Neuronal stem cell (in vitro differentiated cells): ENCODE measurements around the gene BAIAP2.

Source experiments
- DNase-seq: peaks from one replicate; pipeline ENCODE4 v3.0.0-alpha.2; 2013; ENCODE audit warnings: low spot score
- H2AFZ ChIP-seq: one replicate; pipeline ENCODE4 v1.6.1; 2013; ENCODE audit warnings: mild to moderate bottlenecking, low read length, inconsistent platforms
- H2AK5ac ChIP-seq: 2 replicates; pipeline ENCODE4 v1.6.1; 2013; ENCODE audit warnings: low read depth, mild to moderate bottlenecking, inconsistent platforms, low read length, moderate library complexity, mixed read lengths
- H2BK120ac ChIP-seq: 2 replicates; pipeline ENCODE4 v1.6.1; 2013; ENCODE audit warnings: low read depth, mild to moderate bottlenecking, inconsistent platforms, low read length, moderate library complexity, mixed read lengths
- H2BK12ac ChIP-seq: one replicate; pipeline ENCODE4 v1.6.1; 2013; ENCODE audit warnings: low read length, inconsistent platforms
- H2BK15ac ChIP-seq: 2 replicates; pipeline ENCODE4 v1.6.1; 2013; ENCODE audit warnings: mild to moderate bottlenecking, low read length, inconsistent platforms, mixed read lengths
- H2BK5ac ChIP-seq: one replicate; pipeline ENCODE4 v1.6.1; 2013; ENCODE audit warnings: inconsistent platforms, mild to moderate bottlenecking, low read length, moderate library complexity
- H3K14ac ChIP-seq: one replicate; pipeline ENCODE4 v1.6.1; 2013; ENCODE audit warnings: low read length, inconsistent platforms
- H3K18ac ChIP-seq: 2 replicates; pipeline ENCODE4 v1.6.1; 2013; ENCODE audit warnings: low read length, inconsistent platforms
- H3K23ac ChIP-seq: 2 replicates; pipeline ENCODE4 v1.6.1; 2013; ENCODE audit warnings: low read depth, mild to moderate bottlenecking, mixed read lengths, low read length, inconsistent platforms; ENCODE audit not compliant: poor library complexity
- H3K27ac ChIP-seq: replicated peaks from 3 replicates; pipeline ENCODE4 v1.5.1; 2013; ENCODE audit warnings: low read length, inconsistent platforms
- H3K27me3 ChIP-seq, 3 experiments: 2 replicates each; pipeline ENCODE4 v1.6.1; 2013; ENCODE audit warnings: low read length in 3 of 3, mild to moderate bottlenecking in 2 of 3, inconsistent platforms in 1 of 3, low read depth in 1 of 3, mixed read lengths in 1 of 3, moderate library complexity in 1 of 3; ENCODE audit not compliant: control insufficient read depth in 3 of 3, insufficient read depth in 3 of 3
- H3K36me3 ChIP-seq, 2 donors: replicated peaks in 1 of 2; 2 replicates each; pipeline ENCODE4 v1.6.1; 2013; ENCODE audit warnings: low read length in 2 of 2; ENCODE audit not compliant: control insufficient read depth in 2 of 2, insufficient read depth in 2 of 2
- H3K4ac ChIP-seq: 2 replicates; pipeline ENCODE4 v1.6.1; 2013; ENCODE audit warnings: inconsistent platforms, mild to moderate bottlenecking, low read length, moderate library complexity
- H3K4me1 ChIP-seq, 2 donors: 1 replicate in 1 of 2; 2 replicates in 1 of 2; pipeline ENCODE4 v1.6.1; 2013; ENCODE audit warnings: low read length in 2 of 2, low read depth in 1 of 2; ENCODE audit not compliant: control insufficient read depth in 2 of 2, insufficient read depth in 1 of 2
- H3K4me2 ChIP-seq: one replicate; pipeline ENCODE4 v1.6.1; 2013; ENCODE audit warnings: mild to moderate bottlenecking, low read length, inconsistent platforms; ENCODE audit not compliant: insufficient read depth, poor library complexity, severe bottlenecking
- H3K4me3 ChIP-seq, 2 donors: 2 replicates each; pipeline ENCODE4 v1.5.1; 2013; ENCODE audit warnings: low read length in 2 of 2, mild to moderate bottlenecking in 2 of 2, inconsistent platforms in 1 of 2, moderate library complexity in 1 of 2
- H3K79me1 ChIP-seq: one replicate; pipeline ENCODE4 v1.6.1; 2013; ENCODE audit warnings: low read depth, mild to moderate bottlenecking, inconsistent platforms, low read length, moderate library complexity
- H3K9ac ChIP-seq: one replicate; pipeline ENCODE4 v1.6.1; 2013; ENCODE audit warnings: mild to moderate bottlenecking, low read depth, low read length, inconsistent platforms; ENCODE audit not compliant: poor library complexity
- H3K9me3 ChIP-seq, 2 donors: replicated peaks in 1 of 2; 2 replicates each; pipeline versions ENCODE3 to v1.6.1; 2013; ENCODE audit warnings: low read length in 2 of 2, mild to moderate bottlenecking in 2 of 2, inconsistent platforms in 1 of 2, low read depth in 1 of 2, mixed read lengths in 1 of 2, moderate library complexity in 1 of 2; ENCODE audit not compliant: control insufficient read depth in 2 of 2, insufficient read depth in 1 of 2
- H4K8ac ChIP-seq: one replicate; pipeline ENCODE4 v1.6.1; 2013; ENCODE audit warnings: low read depth, mild to moderate bottlenecking, inconsistent platforms, low read length, moderate library complexity
- H4K91ac ChIP-seq: one replicate; pipeline ENCODE4 v1.6.1; 2013; ENCODE audit warnings: low read length, low read depth, mild to moderate bottlenecking, inconsistent platforms; ENCODE audit not compliant: poor library complexity
- WGBS, 2 donors: extraction: QIAGEN DNeasy Blood & Tissue Kit; methylation state at CpG; one replicate each; pipeline ENCODE4 v1.1.7; 2013; ENCODE audit warnings: missing lambda C conversion rate in 2 of 2, mixed read lengths in 1 of 2; ENCODE audit not compliant: insufficient read length in 2 of 2, insufficient replicate concordance in 1 of 2; ENCODE audit errors: extremely low coverage in 2 of 2; 5-methylcytosine and 5-hydroxymethylcytosine counted together

BAIAP2 gene

DNA sequence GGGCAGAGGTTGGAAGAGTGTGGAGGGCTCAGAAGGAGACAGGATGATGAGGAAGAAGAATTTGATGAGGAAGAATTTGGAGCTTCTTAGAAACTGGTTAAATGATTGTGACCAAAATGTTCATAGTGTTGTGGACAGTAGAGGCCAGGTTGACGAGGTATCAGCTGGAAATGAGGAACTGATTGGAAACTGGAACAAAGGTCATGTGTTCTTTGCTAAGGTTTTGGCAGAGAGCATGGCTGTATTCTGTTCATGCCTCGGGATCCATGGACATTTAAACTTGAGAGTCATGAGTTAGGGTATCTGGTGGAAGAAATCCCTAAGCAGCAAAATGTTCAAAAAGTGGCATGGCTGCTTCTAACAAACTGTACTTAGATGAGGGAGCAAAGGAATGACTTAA is 24.0 kb upstream of the BAIAP2 start:
- no peak overlapping the region for H2BK120ac ChIP-seq
- H4K8ac ChIP-seq: no peak overlapping the region
- no peak overlapping the region for H2AFZ ChIP-seq
- no peaks in the 10 kb centered on the region for H3K79me1 ChIP-seq
- H3K27ac ChIP-seq: no peak overlapping the region
- H3K36me3 ChIP-seq: no peaks in the 10 kb centered on the region
- H3K27me3 ChIP-seq: peaks cover 0 to 2% (median 0%) of the 10 kb centered on the region in 3 experiments
- H2BK15ac ChIP-seq: no peak overlapping the region
- no CpG with 5 or more reads among the region's 2 CpGs for WGBS, 2 donors
- H3K4me3 ChIP-seq: no peak overlapping the region
- H3K14ac ChIP-seq: no peak overlapping the region
- peak overlapping the region; percentile 26 for H2AK5ac ChIP-seq
- no peak overlapping the region for H3K4ac ChIP-seq
- H3K4me1 ChIP-seq: peaks cover 0 to 5% of the 10 kb centered on the region in 2 donors
- H3K18ac ChIP-seq: no peak overlapping the region
- H3K4me2 ChIP-seq: no peak overlapping the region
- DNase-seq: no peak
- H3K9me3 ChIP-seq: peaks cover 10 to 12% of the 10 kb centered on the region in 2 donors
- no peak overlapping the region for H4K91ac ChIP-seq
- H3K23ac ChIP-seq: no peak overlapping the region
- H2BK12ac ChIP-seq: no peak overlapping the region
- H2BK5ac ChIP-seq: no peak overlapping the region
- no peak overlapping the region for H3K9ac ChIP-seq

DNA sequence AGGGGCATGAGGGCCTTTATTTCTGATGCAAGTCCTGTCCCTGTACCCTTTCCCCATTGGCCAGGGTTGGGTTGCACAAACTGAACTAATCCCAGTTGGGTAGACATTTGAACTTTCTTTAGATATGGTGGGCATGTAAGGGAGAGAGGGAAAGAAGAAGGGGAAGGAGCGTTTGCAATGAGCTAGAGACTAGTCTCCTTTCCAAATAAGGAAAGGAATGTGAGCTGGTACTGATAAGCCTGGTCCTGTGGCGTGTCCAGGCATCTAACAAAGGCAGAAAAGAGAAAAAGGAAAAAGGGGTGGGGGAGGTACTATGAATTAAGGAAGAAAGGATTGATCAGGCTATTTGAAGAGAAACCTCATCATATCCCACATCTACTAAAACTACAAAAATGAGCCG is 23.0 kb upstream of the BAIAP2 start:
- Histone ChIP-seq H3K27me3 (no peaks in the 10 kb centered on the region), H2AFZ (no peak overlapping the region), H3K4me3 (no peak overlapping the region), H3K4me1 (peaks cover 0 to 5% of the 10 kb centered on the region in 2 donors), H3K4me2 (no peak overlapping the region), H3K18ac (no peak overlapping the region), H2AK5ac (no peak overlapping the region), H2BK120ac (no peak overlapping the region), H3K23ac (no peak overlapping the region), H3K36me3 (no peaks in the 10 kb centered on the region), H4K8ac (no peak overlapping the region), H3K79me1 (no peaks in the 10 kb centered on the region), H3K9ac (no peak overlapping the region), H2BK5ac (no peak overlapping the region), H4K91ac (no peak overlapping the region), H3K14ac (no peak overlapping the region), H3K9me3 (peaks cover 8 to 18% of the 10 kb centered on the region in 2 donors), H2BK15ac (no peak overlapping the region), H3K27ac (no peak overlapping the region), H2BK12ac (no peak overlapping the region), H3K4ac (no peak overlapping the region)
- no CpG with 5 or more reads among the region's 3 CpGs for WGBS, 2 donors
- no peak for DNase-seq

DNA sequence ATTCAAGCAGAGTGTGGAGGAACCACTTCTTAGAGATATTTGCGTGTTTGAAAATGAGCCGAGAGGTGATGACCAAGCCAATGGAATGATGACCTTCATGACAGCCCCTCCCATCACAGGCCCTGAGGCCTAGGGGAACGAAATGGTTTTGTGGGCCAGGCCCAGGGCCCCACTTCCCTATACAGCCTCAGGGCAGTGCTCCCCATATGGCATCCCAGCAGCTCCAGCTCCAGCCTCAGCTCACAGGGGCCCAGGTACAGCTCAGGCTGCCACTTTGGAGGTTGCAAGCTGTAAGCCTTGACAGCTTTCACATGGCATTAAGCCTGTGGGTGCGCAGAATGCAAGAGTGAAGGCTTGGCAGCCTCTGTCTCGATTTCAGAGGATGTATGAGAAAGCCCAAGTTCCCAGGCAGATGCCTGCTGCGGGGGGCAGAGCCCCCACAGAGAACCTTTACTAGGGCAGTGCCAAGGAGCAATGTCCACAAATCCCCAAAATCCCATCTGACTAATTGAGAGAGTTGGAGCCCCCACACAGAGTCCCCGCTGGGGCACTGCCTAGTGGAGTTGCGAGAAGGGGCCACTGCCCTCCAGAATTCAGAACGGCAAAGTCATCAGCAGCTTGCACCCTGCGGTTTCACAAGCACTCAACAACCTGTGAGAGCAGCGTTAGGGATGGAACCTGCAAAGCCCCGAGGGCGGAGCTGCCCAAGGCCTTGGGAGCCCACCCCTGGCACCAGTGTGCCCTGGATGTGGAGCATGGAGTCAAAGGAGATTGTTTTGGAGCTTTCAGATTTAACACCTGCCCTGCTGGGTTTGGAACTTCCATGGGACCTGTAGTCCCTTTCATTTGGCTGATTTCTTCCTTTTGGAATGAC is 22.1 kb upstream of the BAIAP2 start:
- Histone ChIP-seq H3K36me3 (no peaks in the 10 kb centered on the region), H3K9me3 (peaks cover 8 to 19% of the 10 kb centered on the region in 2 donors), H2BK5ac (peak overlapping the region; percentile 90), H3K27me3 (no peaks in the 10 kb centered on the region), H3K14ac (peak overlapping the region; percentile 66), H3K23ac (no peak overlapping the region), H3K79me1 (no peaks in the 10 kb centered on the region), H3K4me1 (peaks cover 0 to 7% of the 10 kb centered on the region in 2 donors), H3K18ac (peak overlapping the region; percentile 74), H3K4ac (peak overlapping the region; percentile 61), H2BK12ac (peak overlapping the region; percentile 75), H2BK15ac (peak overlapping the region; percentile 43), H2AK5ac (peak overlapping the region; percentile 91), H2AFZ (no peak overlapping the region), H3K4me2 (no peak overlapping the region), H3K4me3 (no peak overlapping the region), H3K9ac (peak overlapping the region; percentile 81), H3K27ac (no peak overlapping the region), H2BK120ac (no peak overlapping the region), H4K91ac (peak overlapping the region; percentile 53), H4K8ac (no peak overlapping the region)
- DNase-seq: no peak
- no CpG with 5 or more reads among the region's 13 CpGs for WGBS, 2 donors

DNA sequence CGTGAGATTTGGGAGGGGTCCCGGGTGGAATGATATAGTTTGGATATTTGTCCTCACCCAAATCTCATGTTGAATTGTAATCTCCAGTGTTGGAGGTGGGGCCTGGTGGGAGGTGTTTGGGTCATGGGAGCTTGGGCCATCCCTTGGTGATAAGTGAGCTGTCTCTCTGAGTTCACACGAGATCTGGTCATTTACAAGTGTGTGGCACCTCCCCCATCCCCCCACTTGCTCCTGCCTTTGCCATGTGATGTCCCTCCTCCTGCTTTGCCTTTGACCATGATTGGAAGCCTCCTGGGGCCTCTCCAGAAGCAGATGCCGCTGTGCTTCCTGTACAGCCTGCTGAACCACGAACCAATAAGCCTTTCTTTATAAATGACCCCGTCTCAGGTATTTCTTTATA is 21.3 kb upstream of the BAIAP2 start:
- Histone ChIP-seq H3K36me3 (no peaks in the 10 kb centered on the region), H4K91ac (no peak overlapping the region), H2AFZ (no peak overlapping the region), H2AK5ac (no peak overlapping the region), H3K18ac (no peak overlapping the region), H2BK120ac (no peak overlapping the region), H3K14ac (no peak overlapping the region), H3K4ac (no peak overlapping the region), H3K27ac (no peak overlapping the region), H3K4me2 (no peak overlapping the region), H2BK12ac (no peak overlapping the region), H3K23ac (no peak overlapping the region), H3K9ac (no peak overlapping the region), H2BK5ac (no peak overlapping the region), H4K8ac (no peak overlapping the region), H3K9me3 (peaks cover 8 to 19% of the 10 kb centered on the region in 2 donors), H3K79me1 (no peaks in the 10 kb centered on the region), H3K27me3 (no peaks in the 10 kb centered on the region), H2BK15ac (no peak overlapping the region), H3K4me3 (no peak overlapping the region), H3K4me1 (peaks cover 0 to 13% of the 10 kb centered on the region in 2 donors)
- DNase-seq: no peak
- WGBS, 2 donors: no CpG with 5 or more reads among the region's 6 CpGs
